Measurements from ENCODE around the gene MAPKAP1. TPM values are rescaled to one million over a fixed set of nuclear protein-coding genes. Genes with fewer than 3 reads are reported as not detected.

The MAPKAP1 gene
- total RNA-seq, 2 experiments from 2014 or later: 66.2 to 78.8 TPM

GRCh38 chr9:125399165-125399564, 307.8 kb downstream of the MAPKAP1 start:
- H3K4me1 ChIP-seq (ENCODE audit: insufficient read depth, low read length, poor library complexity, severe bottlenecking): no peaks in the 10 kb centered on the region
- no peaks in the 10 kb centered on the region for H3K9me2 ChIP-seq (ENCODE audit: insufficient read depth, low read length)
- no peak overlapping the region for H3K27ac ChIP-seq (ENCODE audit: low read depth, low read length, poor library complexity, severe bottlenecking)
- POLR2A ChIA-PET: interaction anchor here (0.6 to 0.7 kb wide), 2 partner anchors 436 to 528 kb away, joined by 3 read pairs; no protein-coding TSS in a partner anchor
- intact Hi-C loops (cut with micrococcal nuclease; ENCODE audit: unreplicated experiment): no loop called here
- H3K4me3 ChIP-seq (ENCODE audit: low read depth, low read length, poor library complexity, severe bottlenecking): no peak overlapping the region
- no peaks in the 10 kb centered on the region for H3K36me3 ChIP-seq (ENCODE audit: insufficient read depth, low read length)
- no peak overlapping the region for H2AFZ ChIP-seq (ENCODE audit: low read length)
- no peaks in the 10 kb centered on the region for H3K79me2 ChIP-seq (ENCODE audit: insufficient read depth, low read depth, low read length)
- H3K9me3 ChIP-seq (ENCODE audit: low read length): no peaks in the 10 kb centered on the region
- no peak for DNase-seq (ENCODE audit: low spot score)
- no peak overlapping the region for H3K4me2 ChIP-seq (ENCODE audit: low read length)
- TF ChIP-seq EZH2phosphoT487 (IDR thresholded peaks at IDR 0.05; ENCODE audit: borderline replicate concordance, low read depth, low read length): no peak
- no peak for TF ChIP-seq CTCF (conservative IDR thresholded peaks at IDR 0.05; ENCODE audit: low read length)
- H4K20me1 ChIP-seq (ENCODE audit: insufficient read depth, low read length): no peaks in the 10 kb centered on the region
- CTCF ChIA-PET (ENCODE audit: unreplicated experiment): no interaction called here
- BruUV-seq (replicated peaks): no TSS peak

GRCh38 chr9:125398243-125398642, 308.8 kb downstream of the MAPKAP1 start:
- Histone ChIP-seq H3K27ac (ENCODE audit: low read depth, low read length, poor library complexity, severe bottlenecking) (no peak overlapping the region), H4K20me1 (ENCODE audit: insufficient read depth, low read length) (no peaks in the 10 kb centered on the region), H3K4me1 (ENCODE audit: insufficient read depth, low read length, poor library complexity, severe bottlenecking) (no peaks in the 10 kb centered on the region), H3K36me3 (ENCODE audit: insufficient read depth, low read length) (no peaks in the 10 kb centered on the region), H3K79me2 (ENCODE audit: insufficient read depth, low read depth, low read length) (no peaks in the 10 kb centered on the region), H2AFZ (ENCODE audit: low read length) (no peak overlapping the region), H3K4me2 (ENCODE audit: low read length) (no peak overlapping the region), H3K4me3 (ENCODE audit: low read depth, low read length, poor library complexity, severe bottlenecking) (no peak overlapping the region), H3K9me2 (ENCODE audit: insufficient read depth, low read length) (no peaks in the 10 kb centered on the region), H3K9me3 (ENCODE audit: low read length) (no peaks in the 10 kb centered on the region)
- no TSS peak for BruUV-seq (replicated peaks)
- ChIA-PET CTCF (ENCODE audit: unreplicated experiment) (no interaction called here), POLR2A (no interaction called here)
- TF ChIP-seq CTCF (conservative IDR thresholded peaks at IDR 0.05; ENCODE audit: low read length): no peak
- no peak for TF ChIP-seq EZH2phosphoT487 (IDR thresholded peaks at IDR 0.05; ENCODE audit: borderline replicate concordance, low read depth, low read length)
- DNase-seq (ENCODE audit: low spot score): no peak
- intact Hi-C loops (cut with micrococcal nuclease; ENCODE audit: unreplicated experiment): no loop called here

GRCh38 chr9:125397736-125398135, 309.3 kb downstream of the MAPKAP1 start:
- no peak for DNase-seq (ENCODE audit: low spot score)
- H3K9me2 ChIP-seq (ENCODE audit: insufficient read depth, low read length): no peaks in the 10 kb centered on the region
- ChIA-PET POLR2A (no interaction called here), CTCF (ENCODE audit: unreplicated experiment) (no interaction called here)
- H2AFZ ChIP-seq (ENCODE audit: low read length): no peak overlapping the region
- H3K4me2 ChIP-seq (ENCODE audit: low read length): no peak overlapping the region
- H4K20me1 ChIP-seq (ENCODE audit: insufficient read depth, low read length): no peaks in the 10 kb centered on the region
- H3K79me2 ChIP-seq (ENCODE audit: insufficient read depth, low read depth, low read length): no peaks in the 10 kb centered on the region
- no peaks in the 10 kb centered on the region for H3K9me3 ChIP-seq (ENCODE audit: low read length)
- H3K4me1 ChIP-seq (ENCODE audit: insufficient read depth, low read length, poor library complexity, severe bottlenecking): no peaks in the 10 kb centered on the region
- TF ChIP-seq EZH2phosphoT487 (IDR thresholded peaks at IDR 0.05; ENCODE audit: borderline replicate concordance, low read depth, low read length) (no peak), CTCF (conservative IDR thresholded peaks at IDR 0.05; ENCODE audit: low read length) (no peak)
- no peaks in the 10 kb centered on the region for H3K36me3 ChIP-seq (ENCODE audit: insufficient read depth, low read length)
- BruUV-seq (replicated peaks): no TSS peak
- intact Hi-C loops (cut with micrococcal nuclease; ENCODE audit: unreplicated experiment): no loop called here
- no peak overlapping the region for H3K4me3 ChIP-seq (ENCODE audit: low read depth, low read length, poor library complexity, severe bottlenecking)
- H3K27ac ChIP-seq (ENCODE audit: low read depth, low read length, poor library complexity, severe bottlenecking): no peak overlapping the region
